ENCODE data around the gene SLC6A17. TPM values are rescaled to one million over a fixed set of nuclear protein-coding genes. Genes with fewer than 3 reads are reported as not detected.

SLC6A17 gene
- total and polyA plus RNA-seq, 2 donors (not counting 3 experiments of a cell fraction or from before 2014, with no cell fraction given): 0.03 TPM; not detected in 1

DNA sequence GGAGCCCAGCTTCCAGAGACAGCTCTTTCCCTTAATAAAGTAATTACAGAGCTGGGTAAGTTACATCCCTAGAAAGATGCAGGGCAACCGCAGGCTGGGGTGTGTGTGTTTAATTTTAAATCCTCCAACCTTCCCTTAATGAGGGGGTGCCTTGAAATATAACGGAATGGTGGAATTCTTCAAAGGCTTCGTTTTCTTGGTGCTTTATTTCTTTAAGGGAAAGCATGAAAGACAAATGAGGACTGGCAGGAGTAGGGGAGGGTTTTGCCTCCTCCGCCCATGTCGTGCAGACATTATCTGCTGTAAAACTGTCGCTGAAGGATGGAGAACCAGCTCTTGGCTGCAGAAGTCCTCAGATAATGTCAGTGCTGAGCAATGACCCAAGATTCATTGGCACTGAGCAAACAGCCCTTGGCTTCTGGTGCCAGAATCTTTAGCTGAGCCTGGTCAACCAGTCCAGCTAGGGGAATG is 15.5 kb downstream of the SLC6A17 start:
- Histone ChIP-seq H3K79me2 (ENCODE audit: control insufficient read depth, insufficient read depth, low read length) (no peaks in the 10 kb centered on the region), H4K20me1 (replicated peaks; ENCODE audit: control insufficient read depth, extremely low read depth, insufficient read depth, low read length) (no peaks in the 10 kb centered on the region), H3K4me3 (replicated peaks in 1 of 3; ENCODE audit: insufficient read depth in 1 of 3, low read depth in 1 of 3, low read length in 3 of 3) (no peak overlapping the region), H3K36me3 (ENCODE audit: control insufficient read depth in 2 of 2, extremely low read depth in 1 of 2, insufficient read depth in 2 of 2, low read length in 2 of 2) (no peaks in the 10 kb centered on the region), H3K9ac (replicated peaks; ENCODE audit: extremely low read depth, insufficient read depth, low read length) (no peak overlapping the region), H3K27ac (ENCODE audit: insufficient read depth, low read depth, low read length) (no peak overlapping the region), H3K9me3 (replicated peaks; ENCODE audit: control insufficient read depth, insufficient read depth, low read length) (no peaks in the 10 kb centered on the region), H3K9me1 (replicated peaks; ENCODE audit: control insufficient read depth, extremely low read depth, insufficient read depth, low read length) (no peaks in the 10 kb centered on the region), H3K4me1 (ENCODE audit: control insufficient read depth, extremely low read depth, insufficient read depth, low read length) (no peaks in the 10 kb centered on the region), H3K4me2 (ENCODE audit: insufficient read depth, low read length) (no peak overlapping the region), H3K27me3 (ENCODE audit: control insufficient read depth in 2 of 2, insufficient read depth in 2 of 2, low read length in 2 of 2) (peaks cover 0 to 2% of the 10 kb centered on the region in 2 experiments), H2AFZ (ENCODE audit: low read depth, low read length) (no peak overlapping the region)
- ChIA-PET CTCF (interaction anchor here (2.0 kb wide), 1 partner anchor 31 kb away, joined by 7 read pairs; no protein-coding TSS in a partner anchor), POLR2A (no interaction called here)
- no peak for DNase-seq (ENCODE audit: low read depth, low spot score)
- no peak for FAIRE-seq
- intact Hi-C loops (cut with micrococcal nuclease) (no loop called here), dilution Hi-C loops (cut with MboI; ENCODE audit: extremely low pct_ligation_motif_present, low sequenced_read_pairs) (no loop called here)
- TF ChIP-seq FOS (IDR thresholded peaks at IDR 0.05; ENCODE audit: borderline replicate concordance, insufficient read depth, low read length) (no peak), POLR2A (IDR thresholded peaks at IDR 0.05; ENCODE audit: low read depth, low read length) (no peak), EZH2 (IDR thresholded peaks at IDR 0.05; ENCODE audit: borderline replicate concordance, low read depth, low read length, severe bottlenecking) (no peak), JUN (IDR thresholded peaks at IDR 0.05; ENCODE audit: borderline replicate concordance, insufficient read depth, insufficient read length, low read depth) (no peak), GATA2 (IDR thresholded peaks at IDR 0.05; ENCODE audit: insufficient read depth, insufficient read length, low read depth, low read length) (no peak), CTCF (IDR thresholded peaks at IDR 0.05; ENCODE audit: extremely low read depth in 1 of 2, insufficient read depth in 1 of 2, low read depth in 1 of 2, low read length in 2 of 2) (no peak), MYC (IDR thresholded peaks at IDR 0.05; ENCODE audit: low read depth, low read length) (no peak), MAX (IDR thresholded peaks at IDR 0.05; ENCODE audit: insufficient read depth, insufficient read length) (no peak), POLR2AphosphoS5 (IDR thresholded peaks at IDR 0.05; ENCODE audit: insufficient read depth, low read depth, low read length) (no peak)
- BruUV-seq (replicated peaks): no TSS peak
